22Rv1 (cell line): ENCODE measurements around the gene BRD4.

Experiments
- ZFX ChIP-seq: fragments of 450-650 bp; IDR thresholded peaks from 2 replicates; pipeline ENCODE4 v1.6.1; 2017; ENCODE audit warnings: antibody characterized with exemption, borderline replicate concordance
- TF ChIP-seq, protein P1 (sequence below): fragments of 450-650 bp; IDR thresholded peaks from 2 replicates; pipeline ENCODE4 v1.5.1; 2017; ENCODE audit warnings: mild to moderate bottlenecking

DNA sequence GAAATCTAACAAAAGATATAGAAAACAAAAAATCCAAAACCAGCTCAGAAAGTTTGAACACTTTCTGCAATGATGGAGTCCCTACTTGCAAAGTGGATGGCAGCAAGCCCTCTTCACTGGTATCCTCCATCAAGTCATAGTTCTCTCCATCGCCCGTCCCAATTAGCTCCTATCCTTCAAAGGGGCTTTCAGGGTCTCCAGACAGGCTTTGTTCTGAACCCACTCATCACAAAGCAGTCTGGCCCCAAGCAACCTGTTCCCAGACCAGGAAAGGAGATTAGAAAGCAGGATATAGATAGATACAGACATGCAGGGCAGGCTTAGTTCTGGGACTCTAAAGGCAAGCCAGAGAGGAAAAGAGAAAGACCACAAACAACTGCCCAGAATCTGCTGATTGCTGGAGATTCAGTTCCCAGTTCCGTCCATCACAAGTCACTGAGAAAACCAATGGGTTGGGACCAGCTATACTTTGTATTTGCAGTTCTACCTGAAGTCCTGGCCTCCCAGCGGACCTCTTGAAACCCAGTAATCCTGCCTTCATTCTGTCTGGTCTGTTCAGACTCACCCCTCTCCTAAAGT is 52.9 kb downstream of the BRD4 start:
- TF ChIP-seq, protein P1, sequence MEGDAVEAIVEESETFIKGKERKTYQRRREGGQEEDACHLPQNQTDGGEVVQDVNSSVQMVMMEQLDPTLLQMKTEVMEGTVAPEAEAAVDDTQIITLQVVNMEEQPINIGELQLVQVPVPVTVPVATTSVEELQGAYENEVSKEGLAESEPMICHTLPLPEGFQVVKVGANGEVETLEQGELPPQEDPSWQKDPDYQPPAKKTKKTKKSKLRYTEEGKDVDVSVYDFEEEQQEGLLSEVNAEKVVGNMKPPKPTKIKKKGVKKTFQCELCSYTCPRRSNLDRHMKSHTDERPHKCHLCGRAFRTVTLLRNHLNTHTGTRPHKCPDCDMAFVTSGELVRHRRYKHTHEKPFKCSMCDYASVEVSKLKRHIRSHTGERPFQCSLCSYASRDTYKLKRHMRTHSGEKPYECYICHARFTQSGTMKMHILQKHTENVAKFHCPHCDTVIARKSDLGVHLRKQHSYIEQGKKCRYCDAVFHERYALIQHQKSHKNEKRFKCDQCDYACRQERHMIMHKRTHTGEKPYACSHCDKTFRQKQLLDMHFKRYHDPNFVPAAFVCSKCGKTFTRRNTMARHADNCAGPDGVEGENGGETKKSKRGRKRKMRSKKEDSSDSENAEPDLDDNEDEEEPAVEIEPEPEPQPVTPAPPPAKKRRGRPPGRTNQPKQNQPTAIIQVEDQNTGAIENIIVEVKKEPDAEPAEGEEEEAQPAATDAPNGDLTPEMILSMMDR = no peak
- no peak for TF ChIP-seq ZFX
